Nephron progenitor cell (in vitro differentiated cells): ENCODE results near the gene RNF175.
A peak's percentile ranks its signal among the peaks of the same experiment; 100 is the strongest.

Experiments used
- DNase-seq: peaks from one replicate; pipeline ENCODE4 v3.0.0; 2021
- H3K27ac Mint-ChIP-seq: 2 replicates; pipeline ENCODE4 v1.8.0; 2021; ENCODE audit warnings: mild to moderate bottlenecking, moderate library complexity, mixed read lengths
- H3K27me3 Mint-ChIP-seq: 2 replicates; pipeline ENCODE4 v1.8.0; 2021; ENCODE audit warnings: mild to moderate bottlenecking, low read depth, mixed read lengths; ENCODE audit not compliant: poor library complexity
- H3K36me3 Mint-ChIP-seq: 2 replicates; pipeline ENCODE4 v1.8.0; 2021; ENCODE audit warnings: low read depth, mixed read lengths
- H3K4me1 Mint-ChIP-seq: 2 replicates; pipeline ENCODE4 v1.8.0; 2021; ENCODE audit warnings: mixed read lengths
- H3K4me3 Mint-ChIP-seq: 2 replicates; pipeline ENCODE4 v1.8.0; 2021; ENCODE audit warnings: mild to moderate bottlenecking, moderate library complexity, mixed read lengths
- H3K9me3 Mint-ChIP-seq: 2 replicates; pipeline ENCODE4 v1.8.0; 2021; ENCODE audit warnings: mild to moderate bottlenecking, moderate library complexity, mixed read lengths
- TF ChIP-seq, protein P1 (sequence below): fragments of 200-600 bp; sonication (generic); IDR thresholded peaks from 2 replicates; pipeline ENCODE4 v1.5.0; 2021; ENCODE audit warnings: antibody characterized with exemption

The RNF175 gene

GRCh38 chr4:153750197-153750817, 9.5 kb downstream of the RNF175 start:
- H3K4me3 Mint-ChIP-seq = no peak overlapping the region
- TF ChIP-seq, protein P1, sequence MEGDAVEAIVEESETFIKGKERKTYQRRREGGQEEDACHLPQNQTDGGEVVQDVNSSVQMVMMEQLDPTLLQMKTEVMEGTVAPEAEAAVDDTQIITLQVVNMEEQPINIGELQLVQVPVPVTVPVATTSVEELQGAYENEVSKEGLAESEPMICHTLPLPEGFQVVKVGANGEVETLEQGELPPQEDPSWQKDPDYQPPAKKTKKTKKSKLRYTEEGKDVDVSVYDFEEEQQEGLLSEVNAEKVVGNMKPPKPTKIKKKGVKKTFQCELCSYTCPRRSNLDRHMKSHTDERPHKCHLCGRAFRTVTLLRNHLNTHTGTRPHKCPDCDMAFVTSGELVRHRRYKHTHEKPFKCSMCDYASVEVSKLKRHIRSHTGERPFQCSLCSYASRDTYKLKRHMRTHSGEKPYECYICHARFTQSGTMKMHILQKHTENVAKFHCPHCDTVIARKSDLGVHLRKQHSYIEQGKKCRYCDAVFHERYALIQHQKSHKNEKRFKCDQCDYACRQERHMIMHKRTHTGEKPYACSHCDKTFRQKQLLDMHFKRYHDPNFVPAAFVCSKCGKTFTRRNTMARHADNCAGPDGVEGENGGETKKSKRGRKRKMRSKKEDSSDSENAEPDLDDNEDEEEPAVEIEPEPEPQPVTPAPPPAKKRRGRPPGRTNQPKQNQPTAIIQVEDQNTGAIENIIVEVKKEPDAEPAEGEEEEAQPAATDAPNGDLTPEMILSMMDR = peak; percentile 69
- H3K4me1 Mint-ChIP-seq = peaks cover 19% of the 10 kb centered on the region
- peaks cover 12% of the 10 kb centered on the region for H3K36me3 Mint-ChIP-seq
- H3K27me3 Mint-ChIP-seq = peaks cover 9% of the 10 kb centered on the region
- H3K27ac Mint-ChIP-seq = no peak overlapping the region
- peak; percentile 76 for DNase-seq
- H3K9me3 Mint-ChIP-seq = peaks cover 8% of the 10 kb centered on the region

DNA sequence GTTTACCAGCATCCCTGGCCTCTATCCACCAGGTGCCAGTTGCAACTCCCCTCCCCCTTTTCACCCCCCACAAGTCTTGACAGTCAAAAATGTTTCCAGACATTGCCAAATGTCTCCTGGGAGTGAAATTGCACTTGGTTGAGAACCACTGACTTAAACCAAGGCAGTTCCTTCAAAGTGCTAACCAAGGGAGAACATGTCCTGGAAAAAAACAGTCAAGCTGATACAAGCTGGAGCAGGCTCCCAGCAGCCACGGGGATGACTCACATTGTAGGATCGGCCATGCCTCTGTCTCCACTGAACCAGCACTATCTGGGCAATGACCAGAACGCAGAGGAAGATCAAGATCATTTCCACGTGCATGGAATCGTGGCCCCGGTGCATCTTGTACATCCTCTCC, 11.4 kb downstream of the RNF175 start:
- Mint-ChIP-seq H3K9me3 (no peaks in the 10 kb centered on the region), H3K4me3 (no peak overlapping the region), H3K27ac (peak overlapping the region; percentile 61)

DNA sequence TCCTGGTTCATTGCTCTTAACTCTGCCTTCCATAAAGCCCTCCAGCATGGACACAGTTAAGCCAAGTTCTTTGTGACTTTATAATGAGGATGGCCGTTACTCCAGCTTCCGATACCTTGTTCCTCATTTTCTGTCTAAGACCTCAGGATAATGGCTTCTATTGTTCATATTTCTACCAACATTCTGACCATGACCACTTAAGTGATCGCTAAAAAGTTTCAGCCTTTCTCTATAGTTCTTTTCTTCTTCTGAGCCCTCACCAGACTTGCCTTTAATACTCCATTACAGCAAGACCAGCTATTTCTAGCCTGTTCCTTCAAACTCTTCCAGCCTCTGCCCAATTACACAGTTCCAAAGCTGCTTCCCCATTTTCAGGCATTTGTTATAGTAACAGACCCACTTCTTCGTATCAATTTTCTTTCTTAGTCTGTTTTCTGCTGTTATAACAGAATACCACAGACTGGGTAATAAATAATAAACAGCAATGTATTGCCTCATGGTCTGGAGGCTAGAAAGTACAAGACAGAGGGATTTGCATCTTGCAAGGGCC, 12.3 kb downstream of the RNF175 start:
- TF ChIP-seq, protein P1 = no peak
- no peak for DNase-seq
- Mint-ChIP-seq H3K36me3 (peaks cover 14% of the 10 kb centered on the region), H3K9me3 (no peaks in the 10 kb centered on the region), H3K27ac (no peak overlapping the region), H3K27me3 (no peaks in the 10 kb centered on the region), H3K4me1 (peaks cover 19% of the 10 kb centered on the region), H3K4me3 (no peak overlapping the region)

More for the DNA sequence above, 11.4 kb downstream of the RNF175 start:
- peaks cover 5% of the 10 kb centered on the region for H3K27me3 Mint-ChIP-seq
- TF ChIP-seq, protein P1 = no peak
- H3K36me3 Mint-ChIP-seq = peaks cover 10% of the 10 kb centered on the region
- no peak for DNase-seq
- peaks cover 19% of the 10 kb centered on the region for H3K4me1 Mint-ChIP-seq

GRCh38 chr4:153745651-153746050, 14.2 kb downstream of the RNF175 start:
- H3K36me3 Mint-ChIP-seq = peaks cover 25% of the 10 kb centered on the region
- no peaks in the 10 kb centered on the region for H3K27me3 Mint-ChIP-seq
- peaks cover 19% of the 10 kb centered on the region for H3K4me1 Mint-ChIP-seq
- H3K9me3 Mint-ChIP-seq = peaks cover 8% of the 10 kb centered on the region
- H3K27ac Mint-ChIP-seq = no peak overlapping the region
- DNase-seq = no peak
- TF ChIP-seq, protein P1 = no peak
- no peak overlapping the region for H3K4me3 Mint-ChIP-seq

DNA sequence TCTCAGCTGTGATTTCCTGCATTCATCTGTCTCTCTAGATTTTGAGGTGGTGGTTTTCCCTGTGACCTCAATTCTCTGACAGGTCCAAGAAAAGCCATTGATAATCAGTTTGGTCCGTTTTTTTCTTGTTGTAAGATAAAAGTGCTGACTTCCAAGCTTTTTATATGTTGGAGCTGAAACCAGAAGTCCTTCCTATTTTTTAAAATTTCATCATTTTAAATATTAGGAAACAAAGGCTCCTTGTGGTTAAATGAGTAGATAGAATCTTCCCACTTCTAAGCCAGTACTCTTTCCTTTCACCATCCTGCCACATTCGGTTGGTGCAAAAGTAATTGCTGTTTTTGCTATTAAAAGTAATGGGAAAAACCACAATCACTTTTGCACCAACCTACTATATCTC, 18.3 kb downstream of the RNF175 start:
- H3K9me3 Mint-ChIP-seq = peaks cover 11% of the 10 kb centered on the region
- DNase-seq = no peak
- H3K36me3 Mint-ChIP-seq = peaks cover 35% of the 10 kb centered on the region
- H3K27ac Mint-ChIP-seq = no peak overlapping the region
- no peaks in the 10 kb centered on the region for H3K27me3 Mint-ChIP-seq
- no peaks in the 10 kb centered on the region for H3K4me1 Mint-ChIP-seq
- TF ChIP-seq, protein P1 = no peak
- H3K4me3 Mint-ChIP-seq = no peak overlapping the region
